Thoracic aorta (tissue), 2 donors: ENCODE measurements around the gene DPH6. TPM values are rescaled to one million over a fixed set of nuclear protein-coding genes. Genes with fewer than 3 reads are reported as not detected.
"Not testable (repeated sequence)": the region's sequence is repeated elsewhere in the genome, so short reads cannot be mapped to it uniquely, and the experiment has no call there.

Experiments used
- ATAC-seq: fragments of 150-250 bp; one replicate; pipeline ENCODE4 v1.8.0; 2017; ENCODE audit warnings: low read depth; ENCODE audit not compliant: insufficient number of reproducible peaks, low FRiP score
- DNase-seq: peaks from one replicate; pipeline ENCODE4 v3.0.0-alpha.2; 2020; ENCODE audit warnings: low spot score
- H3K27ac ChIP-seq, 2 donors: fragments of 200-600 bp; sonication (generic); 1 replicate in 1 of 2; 2 replicates in 1 of 2; pipeline ENCODE4 v1.5.1; 2016; ENCODE audit warnings: mild to moderate bottlenecking in 2 of 2, moderate library complexity in 2 of 2
- H3K27me3 ChIP-seq: fragments of 200-600 bp; sonication (generic); replicated peaks from 2 replicates; pipeline ENCODE4 v1.6.0; 2016; ENCODE audit warnings: mild to moderate bottlenecking; ENCODE audit not compliant: insufficient read depth
- H3K36me3 ChIP-seq: fragments of 200-600 bp; sonication (generic); one replicate; pipeline ENCODE4 v1.5.1; 2016
- H3K4me1 ChIP-seq, 2 donors: fragments of 200-600 bp; sonication (generic); 1 replicate in 1 of 2; 2 replicates in 1 of 2; pipeline versions ENCODE4 v1.5.1 to v1.6.0; 2016; ENCODE audit warnings: low read depth in 2 of 2, mild to moderate bottlenecking in 1 of 2; ENCODE audit not compliant: control insufficient read depth in 1 of 2
- H3K4me3 ChIP-seq: fragments of 200-600 bp; sonication (generic); 2 replicates; pipeline ENCODE4 v1.5.1; 2016; ENCODE audit warnings: mild to moderate bottlenecking
- H3K9me3 ChIP-seq: fragments of 200-600 bp; sonication (generic); 2 replicates; pipeline ENCODE4 v1.5.1; 2016
- total RNA-seq, 2 donors: library from RNA; depleted of rRNA; stranded (reverse); fragments of >200 nt; gene quantifications; one replicate each; pipeline versions ENCODE4 v1.1.0 to v1.2.3, GENCODE V29; 2016
- TF ChIP-seq, protein P1 (sequence below): fragments of 200-600 bp; sonication (generic); IDR thresholded peaks from one replicate; pipeline ENCODE4 v1.5.1; 2019; ENCODE audit warnings: antibody characterized with exemption

The DPH6 gene
- total RNA-seq, 2 donors from 2014 or later: 11.5 to 34.8 TPM

GRCh38 chr15:35393398-35393797 lies 152.6 kb downstream of the DPH6 start:
- Histone ChIP-seq H3K27ac (no peak overlapping the region), H3K4me3 (no peak overlapping the region), H3K4me1 (no peaks in the 10 kb centered on the region), H3K36me3 (no peaks in the 10 kb centered on the region), H3K9me3 (no peaks in the 10 kb centered on the region), H3K27me3 (no peaks in the 10 kb centered on the region)
- no peak for DNase-seq
- TF ChIP-seq, protein P1, sequence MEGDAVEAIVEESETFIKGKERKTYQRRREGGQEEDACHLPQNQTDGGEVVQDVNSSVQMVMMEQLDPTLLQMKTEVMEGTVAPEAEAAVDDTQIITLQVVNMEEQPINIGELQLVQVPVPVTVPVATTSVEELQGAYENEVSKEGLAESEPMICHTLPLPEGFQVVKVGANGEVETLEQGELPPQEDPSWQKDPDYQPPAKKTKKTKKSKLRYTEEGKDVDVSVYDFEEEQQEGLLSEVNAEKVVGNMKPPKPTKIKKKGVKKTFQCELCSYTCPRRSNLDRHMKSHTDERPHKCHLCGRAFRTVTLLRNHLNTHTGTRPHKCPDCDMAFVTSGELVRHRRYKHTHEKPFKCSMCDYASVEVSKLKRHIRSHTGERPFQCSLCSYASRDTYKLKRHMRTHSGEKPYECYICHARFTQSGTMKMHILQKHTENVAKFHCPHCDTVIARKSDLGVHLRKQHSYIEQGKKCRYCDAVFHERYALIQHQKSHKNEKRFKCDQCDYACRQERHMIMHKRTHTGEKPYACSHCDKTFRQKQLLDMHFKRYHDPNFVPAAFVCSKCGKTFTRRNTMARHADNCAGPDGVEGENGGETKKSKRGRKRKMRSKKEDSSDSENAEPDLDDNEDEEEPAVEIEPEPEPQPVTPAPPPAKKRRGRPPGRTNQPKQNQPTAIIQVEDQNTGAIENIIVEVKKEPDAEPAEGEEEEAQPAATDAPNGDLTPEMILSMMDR: no peak
- no peak for ATAC-seq

GRCh38 chr15:35391408-35391984 lies 154.5 kb downstream of the DPH6 start:
- H3K27me3 ChIP-seq, ATAC-seq, H3K4me3 ChIP-seq, H3K4me1 ChIP-seq, H3K27ac ChIP-seq, DNase-seq, H3K9me3 ChIP-seq, H3K36me3 ChIP-seq: not testable (repeated sequence)

DNA sequence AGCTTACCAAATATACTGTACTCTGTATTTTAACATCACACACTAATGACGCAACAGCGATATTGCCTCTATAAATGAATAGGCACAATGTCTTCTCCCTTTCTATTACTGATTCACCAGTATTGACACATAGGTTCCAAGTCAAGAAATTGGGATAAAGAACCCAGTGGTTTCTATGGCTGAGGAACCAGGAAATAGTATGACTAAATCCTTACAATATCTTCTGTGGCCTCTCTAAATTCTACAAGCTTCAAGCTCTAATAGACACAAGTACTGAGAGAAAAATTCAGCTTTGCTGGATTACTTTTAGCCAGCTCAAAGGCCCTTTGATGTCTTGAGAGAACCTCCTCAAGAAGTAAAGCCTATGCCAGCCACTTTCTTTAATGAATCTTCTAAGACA lies 162.5 kb downstream of the DPH6 start:
- Histone ChIP-seq H3K36me3 (no peaks in the 10 kb centered on the region), H3K27ac (no peak overlapping the region), H3K9me3 (no peaks in the 10 kb centered on the region), H3K27me3 (no peaks in the 10 kb centered on the region), H3K4me1 (peaks cover 0 to 8% of the 10 kb centered on the region in 2 donors), H3K4me3 (no peak overlapping the region)
- TF ChIP-seq, protein P1: no peak
- DNase-seq: no peak
- ATAC-seq: no peak

DNA sequence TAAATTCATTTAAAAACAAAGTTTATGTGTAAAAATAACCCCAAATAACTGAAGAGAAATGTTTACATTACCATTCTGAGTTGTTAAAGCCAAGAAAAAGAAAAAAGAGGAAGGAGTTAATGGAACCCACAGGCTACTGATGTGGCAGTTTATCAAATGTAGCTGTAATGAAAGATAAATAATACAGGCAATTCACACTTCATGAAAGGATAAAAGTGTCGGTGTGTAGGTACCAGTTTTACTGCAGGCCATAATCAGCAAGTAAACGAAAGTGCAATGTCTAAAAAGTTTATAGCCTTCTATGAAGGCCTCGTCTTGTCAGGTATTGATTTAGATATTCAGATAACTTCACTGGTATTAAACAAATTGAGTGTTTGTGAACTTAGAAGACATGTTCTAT lies 164.6 kb downstream of the DPH6 start:
- H3K36me3 ChIP-seq: no peaks in the 10 kb centered on the region
- no peak for ATAC-seq
- H3K4me3 ChIP-seq: no peak overlapping the region
- TF ChIP-seq, protein P1: no peak
- H3K4me1 ChIP-seq: peaks cover 0 to 8% of the 10 kb centered on the region in 2 donors
- no peaks in the 10 kb centered on the region for H3K27me3 ChIP-seq
- no peaks in the 10 kb centered on the region for H3K9me3 ChIP-seq
- H3K27ac ChIP-seq: no peak overlapping the region
- DNase-seq: no peak

DNA sequence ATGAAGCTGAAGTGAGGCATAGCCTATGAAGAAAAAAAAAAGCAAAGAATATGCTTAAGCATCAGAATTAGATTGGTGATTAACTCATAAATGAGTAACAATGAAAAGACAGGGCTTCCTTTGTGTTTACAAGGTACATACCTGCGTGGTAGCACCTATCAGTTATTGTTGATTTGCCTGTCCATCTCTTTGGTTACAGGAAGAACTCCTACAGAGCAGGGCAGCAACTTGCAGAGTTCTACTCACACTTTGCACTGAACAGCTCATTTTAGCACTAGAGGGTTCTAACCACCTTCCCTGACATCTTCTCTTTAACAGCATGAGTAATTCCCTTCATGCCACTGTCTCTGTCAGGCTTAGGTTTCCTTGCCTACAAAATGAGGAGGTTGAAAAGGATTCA lies 166.0 kb downstream of the DPH6 start:
- Histone ChIP-seq H3K9me3 (no peaks in the 10 kb centered on the region), H3K36me3 (no peaks in the 10 kb centered on the region), H3K27ac (no peak overlapping the region), H3K4me1 (peaks cover 0 to 8% of the 10 kb centered on the region in 2 donors), H3K27me3 (no peaks in the 10 kb centered on the region), H3K4me3 (no peak overlapping the region)
- DNase-seq (no peak), ATAC-seq (no peak)
- TF ChIP-seq, protein P1: no peak

- H3K27me3 ChIP-seq, H3K9me3 ChIP-seq, H3K4me3 ChIP-seq, H3K36me3 ChIP-seq, ATAC-seq, H3K27ac ChIP-seq, DNase-seq, H3K4me1 ChIP-seq: not testable (repeated sequence)
These were observed 167.5 kb downstream of the DPH6 start for GRCh38 chr15:35378454-35378853.
